ENCODE results near the gene LRP1B. TPM values are rescaled to one million over a fixed set of nuclear protein-coding genes. Genes with fewer than 3 reads are reported as not detected.

LRP1B gene
- total and polyA plus RNA-seq, 2 donors from 2014 or later: 0.69 to 1.2 TPM

- no peak for DNase-seq
These were observed 1140.4 kb downstream of the LRP1B start for GRCh38 chr2:140990416-140990815.

DNA sequence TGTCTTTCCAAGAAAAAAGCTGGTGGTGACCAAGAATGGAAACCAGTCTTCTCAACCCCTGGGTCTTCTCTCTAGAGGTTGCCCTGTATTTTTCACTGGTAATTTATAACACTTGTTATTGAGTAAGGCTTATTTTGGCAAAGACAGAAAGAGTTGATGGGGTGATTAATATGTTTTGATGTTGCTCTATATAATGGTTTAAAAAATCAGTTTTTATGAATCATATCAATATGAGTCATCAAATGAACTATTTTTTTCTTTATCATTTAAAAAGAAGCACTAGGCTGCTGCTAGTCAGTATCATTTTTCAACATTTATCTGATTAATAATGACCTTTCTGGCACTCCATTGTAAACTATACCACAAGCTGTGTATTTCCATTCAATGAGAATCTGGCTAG lies 1142.2 kb downstream of the LRP1B start:
- Histone ChIP-seq H3K27ac (ENCODE audit: low read depth in 2 of 2, low read length in 2 of 2) (no peak overlapping the region), H3K36me3 (ENCODE audit: control insufficient read depth in 2 of 3, insufficient read depth in 3 of 3, low read length in 3 of 3) (no peaks in the 10 kb centered on the region), H3K9me3 (ENCODE audit: control insufficient read depth in 2 of 3, insufficient read depth in 1 of 3, low read length in 3 of 3) (no peaks in the 10 kb centered on the region), H3K27me3 (ENCODE audit: control insufficient read depth, insufficient read depth, low read length) (no peaks in the 10 kb centered on the region), H3K4me3 (ENCODE audit: low read length in 3 of 3) (no peak overlapping the region), H3K4me1 (ENCODE audit: control insufficient read depth in 2 of 3, insufficient read depth in 2 of 3, low read depth in 1 of 3, low read length in 3 of 3) (no peaks in the 10 kb centered on the region), H3K9ac (ENCODE audit: low read length in 3 of 3) (no peak overlapping the region)
- TF ChIP-seq, protein P1, sequence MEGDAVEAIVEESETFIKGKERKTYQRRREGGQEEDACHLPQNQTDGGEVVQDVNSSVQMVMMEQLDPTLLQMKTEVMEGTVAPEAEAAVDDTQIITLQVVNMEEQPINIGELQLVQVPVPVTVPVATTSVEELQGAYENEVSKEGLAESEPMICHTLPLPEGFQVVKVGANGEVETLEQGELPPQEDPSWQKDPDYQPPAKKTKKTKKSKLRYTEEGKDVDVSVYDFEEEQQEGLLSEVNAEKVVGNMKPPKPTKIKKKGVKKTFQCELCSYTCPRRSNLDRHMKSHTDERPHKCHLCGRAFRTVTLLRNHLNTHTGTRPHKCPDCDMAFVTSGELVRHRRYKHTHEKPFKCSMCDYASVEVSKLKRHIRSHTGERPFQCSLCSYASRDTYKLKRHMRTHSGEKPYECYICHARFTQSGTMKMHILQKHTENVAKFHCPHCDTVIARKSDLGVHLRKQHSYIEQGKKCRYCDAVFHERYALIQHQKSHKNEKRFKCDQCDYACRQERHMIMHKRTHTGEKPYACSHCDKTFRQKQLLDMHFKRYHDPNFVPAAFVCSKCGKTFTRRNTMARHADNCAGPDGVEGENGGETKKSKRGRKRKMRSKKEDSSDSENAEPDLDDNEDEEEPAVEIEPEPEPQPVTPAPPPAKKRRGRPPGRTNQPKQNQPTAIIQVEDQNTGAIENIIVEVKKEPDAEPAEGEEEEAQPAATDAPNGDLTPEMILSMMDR (IDR thresholded peaks at IDR 0.05; ENCODE audit: borderline replicate concordance, extremely low read depth, insufficient read depth): no peak
- no peak for DNase-seq
- intact Hi-C loops (cut with DNase I): no loop called here
- no peak for FAIRE-seq

More at GRCh38 chr2:140990416-140990815, 1140.4 kb downstream of the LRP1B start:
- no peak for FAIRE-seq
- Histone ChIP-seq H3K27me3 (ENCODE audit: control insufficient read depth, insufficient read depth, low read length) (no peaks in the 10 kb centered on the region), H3K4me1 (ENCODE audit: control insufficient read depth in 2 of 3, insufficient read depth in 2 of 3, low read depth in 1 of 3, low read length in 3 of 3) (no peaks in the 10 kb centered on the region), H3K36me3 (ENCODE audit: control insufficient read depth in 2 of 3, insufficient read depth in 3 of 3, low read length in 3 of 3) (no peaks in the 10 kb centered on the region), H3K27ac (ENCODE audit: low read depth in 2 of 2, low read length in 2 of 2) (no peak overlapping the region), H3K4me3 (ENCODE audit: low read length in 3 of 3) (no peak overlapping the region), H3K9ac (ENCODE audit: low read length in 3 of 3) (no peak overlapping the region), H3K9me3 (ENCODE audit: control insufficient read depth in 2 of 3, insufficient read depth in 1 of 3, low read length in 3 of 3) (no peaks in the 10 kb centered on the region)
- TF ChIP-seq, protein P1 (IDR thresholded peaks at IDR 0.05; ENCODE audit: borderline replicate concordance, extremely low read depth, insufficient read depth): no peak
- intact Hi-C loops (cut with DNase I): no loop called here

GRCh38 chr2:140986456-140986855 lies 1144.4 kb downstream of the LRP1B start:
- no peak overlapping the region for H3K27ac ChIP-seq (ENCODE audit: low read depth in 2 of 2, low read length in 2 of 2)
- H3K4me1 ChIP-seq (ENCODE audit: control insufficient read depth in 2 of 3, insufficient read depth in 2 of 3, low read depth in 1 of 3, low read length in 3 of 3): no peaks in the 10 kb centered on the region
- H3K36me3 ChIP-seq (ENCODE audit: control insufficient read depth in 2 of 3, insufficient read depth in 3 of 3, low read length in 3 of 3): no peaks in the 10 kb centered on the region
- H3K9me3 ChIP-seq (ENCODE audit: control insufficient read depth in 2 of 3, insufficient read depth in 1 of 3, low read length in 3 of 3): no peaks in the 10 kb centered on the region
- DNase-seq (no peak), FAIRE-seq (no peak)
- intact Hi-C loops (cut with DNase I): no loop called here
- TF ChIP-seq, protein P1 (IDR thresholded peaks at IDR 0.05; ENCODE audit: borderline replicate concordance, extremely low read depth, insufficient read depth): no peak
- H3K9ac ChIP-seq (ENCODE audit: low read length in 3 of 3): no peak overlapping the region
- H3K4me3 ChIP-seq (ENCODE audit: low read length in 3 of 3): no peak overlapping the region
- H3K27me3 ChIP-seq (ENCODE audit: control insufficient read depth, insufficient read depth, low read length): no peaks in the 10 kb centered on the region

DNA sequence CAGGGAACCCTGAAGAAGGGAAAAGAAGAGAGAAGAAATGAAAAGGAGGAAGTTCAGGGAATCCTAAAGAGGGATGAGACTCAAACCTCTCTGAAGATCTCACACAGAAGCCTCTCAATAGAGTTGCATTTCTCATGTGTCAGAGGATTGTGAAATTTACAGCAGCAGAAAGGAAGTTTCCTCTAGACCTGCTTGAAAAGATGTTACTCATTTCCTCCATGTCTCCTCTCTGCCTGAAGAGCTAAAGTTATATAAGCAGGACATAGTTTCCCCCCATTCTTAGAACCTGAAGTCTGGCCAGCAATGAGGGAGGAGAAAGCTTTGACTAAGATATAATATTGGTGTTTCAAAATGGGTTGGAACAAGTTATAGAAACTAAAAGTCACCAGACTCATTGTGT lies 1155.6 kb downstream of the LRP1B start:
- TF ChIP-seq, protein P1 (IDR thresholded peaks at IDR 0.05; ENCODE audit: borderline replicate concordance, extremely low read depth, insufficient read depth): no peak
- intact Hi-C loops (cut with DNase I): no loop called here
- no peak for DNase-seq

More for the DNA sequence above, 1155.6 kb downstream of the LRP1B start:
- Histone ChIP-seq H3K4me3 (ENCODE audit: low read length in 3 of 3) (no peak overlapping the region), H3K27ac (ENCODE audit: low read depth in 2 of 2, low read length in 2 of 2) (no peak overlapping the region), H3K27me3 (ENCODE audit: control insufficient read depth, insufficient read depth, low read length) (no peaks in the 10 kb centered on the region), H3K9ac (ENCODE audit: low read length in 3 of 3) (no peak overlapping the region), H3K4me1 (ENCODE audit: control insufficient read depth in 2 of 3, insufficient read depth in 2 of 3, low read depth in 1 of 3, low read length in 3 of 3) (no peaks in the 10 kb centered on the region), H3K36me3 (ENCODE audit: control insufficient read depth in 2 of 3, insufficient read depth in 3 of 3, low read length in 3 of 3) (no peaks in the 10 kb centered on the region), H3K9me3 (ENCODE audit: control insufficient read depth in 2 of 3, insufficient read depth in 1 of 3, low read length in 3 of 3) (no peaks in the 10 kb centered on the region)
- no peak for FAIRE-seq
